Panc1 (cell line): Measurements from ENCODE around the gene PROM2.

Source experiments
- CTCF ChIP-seq: fragments of 450-650 bp; IDR thresholded peaks from 2 replicates; pipeline ENCODE4 v1.5.1; 2017; ENCODE audit warnings: mild to moderate bottlenecking
- POLR2AphosphoS5 ChIP-seq: IDR thresholded peaks from 2 replicates; pipeline ENCODE4 v1.6.1; 2012; ENCODE audit warnings: mild to moderate bottlenecking, low read depth, low read length, moderate library complexity
- REST ChIP-seq, 2 experiments: IDR thresholded peaks; 2 replicates each; pipeline ENCODE4 v1.6.1; 2011 to 2012; ENCODE audit warnings: low read depth in 2 of 2, control low read depth in 1 of 2, low read length in 1 of 2, mild to moderate bottlenecking in 1 of 2, moderate library complexity in 1 of 2; ENCODE audit not compliant: insufficient read depth in 1 of 2
- SIN3A ChIP-seq: IDR thresholded peaks from 2 replicates; pipeline ENCODE4 v1.6.1; 2012; ENCODE audit warnings: low read depth, mild to moderate bottlenecking, low read length, moderate library complexity, borderline replicate concordance; ENCODE audit not compliant: insufficient read depth
- TCF7L2 ChIP-seq: IDR thresholded peaks from 2 replicates; pipeline ENCODE4 v1.6.1; 2011; ENCODE audit warnings: mild to moderate bottlenecking, low read depth, low read length, inconsistent platforms

GRCh38 chr2:95310651-95311050, 36.4 kb downstream of the PROM2 start:
- TF ChIP-seq CTCF = no peak
- TF ChIP-seq SIN3A = no peak
- TF ChIP-seq POLR2AphosphoS5 = no peak
- no peak for TF ChIP-seq REST (IDR thresholded peaks at IDR 0.05; ENCODE audit: insufficient read depth in 1 of 2, low read depth in 2 of 2, low read length in 1 of 2)
- no peak for TF ChIP-seq TCF7L2
